ENCODE measurements around the gene PHAF1. TPM values are rescaled to one million over a fixed set of nuclear protein-coding genes. Genes with fewer than 3 reads are reported as not detected.
A peak's percentile ranks its signal among the peaks of the same experiment; 100 is the strongest.

Gene PHAF1
- total RNA-seq, 1 donor from 2014 or later, result 27.1 TPM

DNA sequence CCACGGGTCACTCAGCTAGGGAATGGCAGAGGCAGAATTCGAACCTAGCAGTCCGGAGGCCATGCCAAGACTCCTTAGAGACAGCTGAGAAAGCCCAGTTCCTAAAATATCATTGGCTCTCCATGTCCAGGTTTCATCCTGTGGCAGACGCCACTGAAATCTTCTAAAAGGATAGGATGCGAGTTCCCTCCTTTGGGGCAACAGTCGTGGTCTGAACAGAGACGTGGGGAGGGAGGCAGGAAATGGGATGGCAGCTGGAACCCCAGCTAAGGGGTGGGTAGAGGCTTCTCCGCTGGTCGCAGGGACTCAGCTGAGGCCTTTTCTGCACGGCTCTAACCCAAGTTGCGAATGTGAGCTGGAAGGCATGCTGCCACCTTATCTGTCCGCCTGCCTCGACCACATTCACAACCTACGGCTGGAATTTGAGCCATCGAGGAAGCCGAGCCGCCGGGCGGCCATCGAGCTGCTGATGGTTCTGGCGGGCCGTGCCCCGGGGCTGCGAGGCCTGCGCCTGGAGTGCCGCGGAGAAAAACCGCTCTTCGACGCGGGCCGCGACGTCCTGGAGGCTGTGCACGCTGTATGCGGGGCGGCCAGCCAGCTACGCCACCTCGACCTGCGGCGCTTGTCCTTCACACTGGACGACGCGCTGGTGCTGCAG, 52.9 kb downstream of the PHAF1 start:
- TF ChIP-seq, protein P1, sequence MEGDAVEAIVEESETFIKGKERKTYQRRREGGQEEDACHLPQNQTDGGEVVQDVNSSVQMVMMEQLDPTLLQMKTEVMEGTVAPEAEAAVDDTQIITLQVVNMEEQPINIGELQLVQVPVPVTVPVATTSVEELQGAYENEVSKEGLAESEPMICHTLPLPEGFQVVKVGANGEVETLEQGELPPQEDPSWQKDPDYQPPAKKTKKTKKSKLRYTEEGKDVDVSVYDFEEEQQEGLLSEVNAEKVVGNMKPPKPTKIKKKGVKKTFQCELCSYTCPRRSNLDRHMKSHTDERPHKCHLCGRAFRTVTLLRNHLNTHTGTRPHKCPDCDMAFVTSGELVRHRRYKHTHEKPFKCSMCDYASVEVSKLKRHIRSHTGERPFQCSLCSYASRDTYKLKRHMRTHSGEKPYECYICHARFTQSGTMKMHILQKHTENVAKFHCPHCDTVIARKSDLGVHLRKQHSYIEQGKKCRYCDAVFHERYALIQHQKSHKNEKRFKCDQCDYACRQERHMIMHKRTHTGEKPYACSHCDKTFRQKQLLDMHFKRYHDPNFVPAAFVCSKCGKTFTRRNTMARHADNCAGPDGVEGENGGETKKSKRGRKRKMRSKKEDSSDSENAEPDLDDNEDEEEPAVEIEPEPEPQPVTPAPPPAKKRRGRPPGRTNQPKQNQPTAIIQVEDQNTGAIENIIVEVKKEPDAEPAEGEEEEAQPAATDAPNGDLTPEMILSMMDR (IDR thresholded peaks at IDR 0.05; ENCODE audit: partially characterized antibody, unreplicated experiment), result no peak
- Mint-ChIP-seq H3K36me3 (ENCODE audit: unreplicated experiment) (no peaks in the 10 kb centered on the region), H3K4me1 (ENCODE audit: low read depth, unreplicated experiment) (peaks cover 3% of the 10 kb centered on the region), H3K27me3 (ENCODE audit: unreplicated experiment) (peaks cover 29% of the 10 kb centered on the region), H3K27ac (ENCODE audit: unreplicated experiment) (no peak overlapping the region), H3K4me3 (ENCODE audit: unreplicated experiment) (peak overlapping the region; percentile 34), H3K9me3 (ENCODE audit: unreplicated experiment) (peaks cover 4% of the 10 kb centered on the region)
- no peak for DNase-seq

DNA sequence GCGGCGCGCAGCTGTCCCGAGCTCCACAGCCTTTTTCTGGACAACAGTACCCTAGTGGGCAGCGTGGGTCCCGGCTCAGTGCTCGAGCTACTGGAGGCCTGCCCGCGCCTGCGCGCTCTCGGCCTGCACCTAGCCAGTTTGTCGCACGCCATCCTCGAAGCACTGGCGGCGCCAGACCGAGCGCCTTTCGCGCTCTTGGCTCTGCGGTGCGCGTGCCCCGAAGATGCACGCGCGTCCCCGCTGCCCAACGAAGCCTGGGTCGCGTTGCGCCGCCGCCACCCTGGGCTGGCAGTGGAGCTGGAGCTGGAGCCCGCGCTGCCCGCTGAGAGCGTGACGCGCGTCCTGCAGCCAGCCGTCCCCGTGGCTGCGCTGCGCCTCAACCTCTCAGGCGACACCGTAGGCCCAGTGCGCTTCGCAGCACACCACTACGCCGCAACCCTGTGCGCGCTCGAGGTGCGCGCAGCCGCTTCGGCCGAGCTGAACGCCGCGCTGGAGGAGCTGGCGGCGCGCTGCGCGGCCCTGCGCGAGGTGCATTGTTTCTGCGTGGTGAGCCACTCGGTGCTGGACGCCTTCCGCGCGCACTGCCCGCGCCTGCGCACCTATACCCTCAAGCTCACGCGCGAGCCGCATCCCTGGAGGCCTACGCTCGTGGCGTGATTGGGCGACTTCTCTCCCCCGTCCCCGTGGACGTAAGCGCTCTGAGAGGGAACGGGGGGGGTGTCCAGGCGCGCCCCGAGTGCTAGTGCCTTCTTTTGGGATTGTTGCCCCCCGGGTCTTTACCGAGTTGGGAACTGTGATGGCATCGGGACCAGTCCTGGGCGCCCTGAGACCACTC, 53.6 kb downstream of the PHAF1 start:
- Mint-ChIP-seq H3K9me3 (ENCODE audit: unreplicated experiment) (peaks cover 4% of the 10 kb centered on the region), H3K36me3 (ENCODE audit: unreplicated experiment) (peaks cover 3% of the 10 kb centered on the region), H3K27ac (ENCODE audit: unreplicated experiment) (no peak overlapping the region), H3K27me3 (ENCODE audit: unreplicated experiment) (peaks cover 25% of the 10 kb centered on the region), H3K4me1 (ENCODE audit: low read depth, unreplicated experiment) (peaks cover 4% of the 10 kb centered on the region), H3K4me3 (ENCODE audit: unreplicated experiment) (peak overlapping the region; percentile 69)
- DNase-seq, result peak; percentile 65
- TF ChIP-seq, protein P1 (IDR thresholded peaks at IDR 0.05; ENCODE audit: partially characterized antibody, unreplicated experiment), result no peak

DNA sequence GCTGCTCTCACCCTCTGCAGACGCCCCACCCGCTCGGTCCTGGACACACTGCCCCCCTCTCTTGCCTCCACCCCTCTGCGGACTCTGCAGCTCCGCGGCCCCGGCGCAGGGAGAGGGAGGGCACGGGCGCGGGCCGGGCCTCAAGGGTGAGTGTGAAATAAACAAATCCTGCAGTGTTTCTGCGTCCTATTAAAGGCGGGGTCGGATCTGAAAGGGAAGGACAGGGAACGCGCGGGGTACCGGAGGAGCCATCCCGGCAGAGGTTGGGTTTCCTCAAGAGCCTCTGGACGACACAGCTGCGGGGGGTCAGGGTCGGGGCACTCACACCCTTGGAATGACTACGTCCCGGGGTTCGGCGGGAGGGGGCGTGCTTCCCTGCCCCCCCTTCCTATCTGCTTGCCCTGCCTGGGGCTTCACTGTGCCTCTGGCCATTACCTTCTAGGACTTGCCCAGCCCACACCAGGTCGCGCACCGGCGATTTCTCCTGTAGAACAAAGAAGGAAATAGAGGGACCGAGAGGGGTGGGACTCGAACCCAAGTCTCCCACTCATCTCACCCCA, 54.3 kb downstream of the PHAF1 start:
- Mint-ChIP-seq H3K36me3 (ENCODE audit: unreplicated experiment) (peaks cover 5% of the 10 kb centered on the region), H3K4me1 (ENCODE audit: low read depth, unreplicated experiment) (peaks cover 2% of the 10 kb centered on the region), H3K9me3 (ENCODE audit: unreplicated experiment) (peaks cover 5% of the 10 kb centered on the region), H3K4me3 (ENCODE audit: unreplicated experiment) (peak overlapping the region; percentile 69), H3K27ac (ENCODE audit: unreplicated experiment) (no peak overlapping the region), H3K27me3 (ENCODE audit: unreplicated experiment) (peaks cover 22% of the 10 kb centered on the region)
- TF ChIP-seq, protein P1 (IDR thresholded peaks at IDR 0.05; ENCODE audit: partially characterized antibody, unreplicated experiment), result no peak
- DNase-seq, result no peak

DNA sequence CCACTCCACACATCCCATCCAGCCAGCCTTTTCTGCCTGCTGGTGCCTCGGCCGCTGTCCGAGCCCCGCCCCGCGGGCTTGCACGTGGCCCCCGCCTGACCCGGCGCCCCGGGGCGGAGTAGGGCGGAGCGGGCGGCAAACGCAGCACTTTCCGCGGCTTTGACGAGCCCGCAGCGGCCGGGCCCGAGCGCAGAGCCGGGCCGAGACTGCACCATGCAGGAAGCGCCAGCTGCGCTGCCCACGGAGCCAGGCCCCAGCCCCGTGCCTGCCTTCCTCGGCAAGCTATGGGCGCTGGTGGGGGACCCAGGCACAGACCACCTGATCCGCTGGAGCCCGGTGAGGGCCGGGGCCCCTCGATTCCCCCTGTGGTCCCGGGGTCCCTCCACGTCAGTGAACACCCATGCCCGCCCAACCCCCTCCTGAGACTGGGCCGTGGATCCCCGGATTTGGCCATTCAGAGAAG, 54.9 kb downstream of the PHAF1 start, which contains the start of gene HSF4:
TSS of gene HSF4 (plus strand) at position 147 of the 463 bp plus-strand sequence. CDS start at position 214, 67 bp downstream.
- Mint-ChIP-seq H3K36me3 (ENCODE audit: unreplicated experiment) (peaks cover 5% of the 10 kb centered on the region), H3K9me3 (ENCODE audit: unreplicated experiment) (peaks cover 7% of the 10 kb centered on the region), H3K27me3 (ENCODE audit: unreplicated experiment) (peaks cover 22% of the 10 kb centered on the region), H3K27ac (ENCODE audit: unreplicated experiment) (no peak within 1 kb of the TSS), H3K4me1 (ENCODE audit: low read depth, unreplicated experiment) (peaks cover 2% of the 10 kb centered on the region), H3K4me3 (ENCODE audit: unreplicated experiment) (peak within 1 kb of the TSS; percentile 69)
- TF ChIP-seq, protein P1 (IDR thresholded peaks at IDR 0.05; ENCODE audit: partially characterized antibody, unreplicated experiment), result no peak
- DNase-seq, result peak; percentile 31
